PC-9 (cell line): ENCODE measurements around the gene OR7C2. TPM values are rescaled to one million over a fixed set of nuclear protein-coding genes. Genes with fewer than 3 reads are reported as not detected.

Source experiments
- BruUV-seq: library from RNA; stranded (reverse); fragments of 400-500 nt; replicated peaks from 2 replicates; lab custom pipeline; 2021; lab: Mats Ljungman, UMichigan
- CTCF ChIA-PET: fragments of 300-600 bp; sonication (Branson Sonifier 250); formaldehyde crosslinking; loops from one replicate; lab custom pipeline; 2022; ENCODE audit warnings: antibody characterized with exemption; lab: Charles Lee
- POLR2A ChIA-PET: fragments of 300-600 bp; sonication (Branson Sonifier 250); formaldehyde crosslinking; loops from one replicate; lab custom pipeline; 2022; ENCODE audit warnings: antibody characterized with exemption; ENCODE audit not compliant: unreplicated experiment; lab: Charles Lee
- DNase-seq, 2 experiments: peaks; one replicate each; pipeline versions ENCODE4 v3.0.0 to v3.0.0-alpha.2; 2015 to 2022; ENCODE audit warnings: mixed read lengths in 1 of 2
- H2AFZ ChIP-seq: fragments of 200-600 bp; sonication (generic); 2 replicates; pipeline ENCODE4 v1.8.1; 2017; ENCODE audit warnings: antibody characterized with exemption
- H3F3A ChIP-seq: fragments of 200-600 bp; sonication (generic); 2 replicates; pipeline ENCODE4 v1.8.1; 2017; ENCODE audit warnings: antibody characterized with exemption, mild to moderate bottlenecking, low read depth; ENCODE audit not compliant: insufficient read depth
- H3K27ac ChIP-seq: fragments of 200-600 bp; sonication (generic); 2 replicates; pipeline ENCODE4 v1.6.1; 2016; ENCODE audit warnings: mixed run types
- H3K27me3 ChIP-seq: fragments of 200-600 bp; sonication (generic); 2 replicates; pipeline ENCODE4 v1.6.1; 2016; ENCODE audit warnings: low read depth, mixed run types; ENCODE audit not compliant: insufficient read depth
- H3K36me3 ChIP-seq: fragments of 200-600 bp; sonication (generic); 2 replicates; pipeline ENCODE4 v1.6.1; 2016; ENCODE audit warnings: low read depth, mixed run types
- H3K4me1 ChIP-seq: fragments of 200-600 bp; sonication (generic); replicated peaks from 2 replicates; pipeline ENCODE4 v1.6.1; 2016; ENCODE audit warnings: mixed run types; ENCODE audit not compliant: insufficient read depth
- H3K4me2 ChIP-seq: fragments of 200-600 bp; sonication (generic); 2 replicates; pipeline ENCODE4 v1.6.1; 2017; ENCODE audit warnings: mixed run types
- H3K4me3 ChIP-seq: fragments of 200-600 bp; sonication (generic); 2 replicates; pipeline ENCODE4 v1.6.1; 2016; ENCODE audit warnings: mixed run types
- H3K79me2 ChIP-seq: fragments of 200-600 bp; sonication (generic); 2 replicates; pipeline ENCODE4 v1.6.1; 2017; ENCODE audit warnings: low read depth, mixed run types
- H3K9me2 ChIP-seq: fragments of 200-600 bp; sonication (generic); 2 replicates; pipeline ENCODE4 v1.8.1; 2017; ENCODE audit warnings: mild to moderate bottlenecking; ENCODE audit not compliant: insufficient read depth
- H3K9me3 ChIP-seq: fragments of 200-600 bp; sonication (generic); 2 replicates; pipeline ENCODE4 v1.8.1; 2016; ENCODE audit warnings: low read depth; ENCODE audit not compliant: insufficient read depth
- H4K20me1 ChIP-seq: fragments of 200-600 bp; sonication (generic); 2 replicates; pipeline ENCODE4 v1.8.1; 2017; ENCODE audit not compliant: insufficient read depth
- CTCF ChIP-seq: fragments of 200-600 bp; sonication (generic); conservative IDR thresholded peaks from 2 replicates; pipeline ENCODE4 v1.6.1; 2017; ENCODE audit warnings: mixed run types, antibody characterized with exemption, mild to moderate bottlenecking, moderate library complexity
- EZH2 ChIP-seq: fragments of 200-600 bp; sonication (generic); IDR thresholded peaks from 2 replicates; pipeline ENCODE4 v1.8.0; 2017; ENCODE audit warnings: antibody characterized with exemption, low read depth
- intact Hi-C: fragments of 100-400 bp; cut with micrococcal nuclease; formaldehyde crosslinking; loops from one replicate; pipeline ENCODE4 v1.10.0; 2022; ENCODE audit not compliant: unreplicated experiment
- total RNA-seq: library from RNA; stranded (reverse); gene quantifications from 2 replicates; pipeline ENCODE4 v1.2.3, GENCODE V29; 2021

The OR7C2 gene
- total RNA-seq, 1 experiment from 2014 or later: not detected

- no TSS peak for BruUV-seq
- ChIA-PET POLR2A (no interaction called here), CTCF (no interaction called here)
- no peak overlapping the region for H2AFZ ChIP-seq
- no peaks in the 10 kb centered on the region for H3K27me3 ChIP-seq
- DNase-seq: no peak
- H3K27ac ChIP-seq: no peak overlapping the region
- no peak overlapping the region for H3K4me3 ChIP-seq
- no peaks in the 10 kb centered on the region for H3K9me2 ChIP-seq
- peaks cover 11% of the 10 kb centered on the region for H3K4me1 ChIP-seq
- H3K4me2 ChIP-seq: no peak overlapping the region
- intact Hi-C loops: no loop called here
- TF ChIP-seq CTCF (no peak), EZH2 (no peak)
- peaks cover 16% of the 10 kb centered on the region; the same call in 1 of the 2 replicates for H3F3A ChIP-seq
- H4K20me1 ChIP-seq: no peaks in the 10 kb centered on the region
- peaks cover 15% of the 10 kb centered on the region for H3K9me3 ChIP-seq
- H3K79me2 ChIP-seq: no peaks in the 10 kb centered on the region
- peaks cover under 1% of the 10 kb centered on the region; the same call in 1 of the 2 replicates for H3K36me3 ChIP-seq
Measured at GRCh38 chr19:14954071-14954655, 12.9 kb downstream of the OR7C2 start.

- DNase-seq: no peak
- no peaks in the 10 kb centered on the region for H3K4me1 ChIP-seq
- H3K36me3 ChIP-seq: peaks cover 21% of the 10 kb centered on the region
- no peak for TF ChIP-seq EZH2
- no peak for TF ChIP-seq CTCF
- H2AFZ ChIP-seq: no peak overlapping the region
- no TSS peak for BruUV-seq
- no peaks in the 10 kb centered on the region for H3K9me2 ChIP-seq
- no peak overlapping the region for H3K4me2 ChIP-seq
- H3K9me3 ChIP-seq: peaks cover 45% of the 10 kb centered on the region
- CTCF ChIA-PET: no interaction called here
- POLR2A ChIA-PET: no interaction called here
- no peaks in the 10 kb centered on the region for H4K20me1 ChIP-seq
- H3K27me3 ChIP-seq: no peaks in the 10 kb centered on the region
- H3F3A ChIP-seq: peaks cover 9% of the 10 kb centered on the region; the same call in 1 of the 2 replicates
- intact Hi-C loops: no loop called here
- H3K79me2 ChIP-seq: no peaks in the 10 kb centered on the region
- H3K27ac ChIP-seq: no peak overlapping the region
- no peak overlapping the region for H3K4me3 ChIP-seq
Measured at GRCh38 chr19:14957464-14957863, 16.2 kb downstream of the OR7C2 start.

DNA sequence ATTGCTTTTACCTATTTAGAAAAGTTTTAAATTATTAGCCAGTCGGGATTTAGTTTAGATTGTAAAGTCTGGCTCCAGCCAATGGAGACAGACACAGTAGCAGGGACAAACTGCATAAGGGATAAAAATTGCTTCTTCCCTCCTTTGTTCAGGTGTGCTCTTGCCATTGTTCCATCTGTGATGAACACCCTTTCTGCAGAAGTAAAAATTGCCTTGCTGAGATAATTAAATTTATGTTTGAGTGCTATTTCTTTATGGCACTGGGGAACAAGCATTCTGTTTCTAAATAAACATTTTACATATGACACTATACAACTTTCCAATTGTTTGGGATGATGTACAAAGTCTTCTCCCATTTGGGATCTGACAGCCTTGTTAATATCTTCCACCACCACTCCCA is 18.0 kb downstream of the OR7C2 start:
- no peak for TF ChIP-seq EZH2
- TF ChIP-seq CTCF: no peak
- H3K79me2 ChIP-seq: no peaks in the 10 kb centered on the region
- H3K27ac ChIP-seq: no peak overlapping the region
- ChIA-PET CTCF (interaction anchor here (0.8 kb wide), 1 partner anchor 272 kb away, joined by 7 read pairs; no protein-coding TSS in a partner anchor), POLR2A (no interaction called here)
- no peaks in the 10 kb centered on the region for H3K9me2 ChIP-seq
- no peaks in the 10 kb centered on the region for H3K4me1 ChIP-seq
- H3F3A ChIP-seq: peaks cover 9% of the 10 kb centered on the region; the same call in 1 of the 2 replicates
- peaks cover 49% of the 10 kb centered on the region for H3K9me3 ChIP-seq
- DNase-seq: no peak
- no peak overlapping the region for H2AFZ ChIP-seq
- intact Hi-C loops: no loop called here
- H3K36me3 ChIP-seq: peaks cover 21% of the 10 kb centered on the region
- H3K4me3 ChIP-seq: no peak overlapping the region
- no peak overlapping the region for H3K4me2 ChIP-seq
- no peaks in the 10 kb centered on the region for H3K27me3 ChIP-seq
- no peaks in the 10 kb centered on the region for H4K20me1 ChIP-seq
- no TSS peak for BruUV-seq
